HUES64 (cell line): ENCODE results near the gene TMEM132E.
A peak's percentile ranks its signal among the peaks of the same experiment; 100 is the strongest.

Experiments used
- H3K27ac ChIP-seq: 2 replicates; pipeline ENCODE4 v1.7.0; 2013; ENCODE audit warnings: low read depth, low read length, inconsistent platforms
- H3K27me3 ChIP-seq: 2 replicates; pipeline ENCODE4 v1.6.1; 2013; ENCODE audit warnings: mild to moderate bottlenecking, low read length; ENCODE audit not compliant: insufficient read depth
- H3K36me3 ChIP-seq: 2 replicates; pipeline ENCODE4 v1.6.1; 2013; ENCODE audit warnings: mild to moderate bottlenecking, low read length; ENCODE audit not compliant: insufficient read depth
- H3K4me1 ChIP-seq: 2 replicates; pipeline ENCODE4 v1.6.1; 2013; ENCODE audit warnings: mild to moderate bottlenecking, low read length, moderate library complexity; ENCODE audit not compliant: insufficient read depth
- H3K4me3 ChIP-seq: 2 replicates; pipeline ENCODE4 v1.5.1; 2013; ENCODE audit warnings: mild to moderate bottlenecking, low read length, moderate library complexity
- H3K9ac ChIP-seq: 2 replicates; pipeline ENCODE4 v1.6.1; 2013; ENCODE audit warnings: mild to moderate bottlenecking, low read depth, low read length
- H3K9me3 ChIP-seq: 2 replicates; pipeline ENCODE4 v1.6.1; 2013; ENCODE audit warnings: low read depth, low read length; ENCODE audit not compliant: insufficient read depth
- whole genome bisulfite sequencing: fragments of 150-250, 120-280 bp; methylation state at CpG from one replicate; pipeline ENCODE4 v1.1.7; 2013; ENCODE audit warnings: missing lambda C conversion rate; 5-methylcytosine and 5-hydroxymethylcytosine counted together

The TMEM132E gene

GRCh38 chr17:34569591-34569990 lies 9.8 kb upstream of the TMEM132E start:
- Histone ChIP-seq H3K4me3 (no peak overlapping the region), H3K9ac (no peak overlapping the region), H3K27me3 (peaks cover 71% of the 10 kb centered on the region), H3K27ac (no peak overlapping the region), H3K4me1 (peaks cover 4% of the 10 kb centered on the region; the same call in 1 of the 2 replicates), H3K9me3 (no peaks in the 10 kb centered on the region), H3K36me3 (no peaks in the 10 kb centered on the region)
- 90% methylated on average over 2 of the region's 2 CpGs for WGBS

- H3K36me3 ChIP-seq = no peaks in the 10 kb centered on the region
- H3K27me3 ChIP-seq = peaks cover 71% of the 10 kb centered on the region
- no peak overlapping the region for H3K27ac ChIP-seq
- no peak overlapping the region for H3K4me3 ChIP-seq
- WGBS = 79% methylated on average over 2 of the region's 2 CpGs
- H3K9ac ChIP-seq = no peak overlapping the region
- no peaks in the 10 kb centered on the region; the same call in 1 of the 2 replicates for H3K9me3 ChIP-seq
- peaks cover 4% of the 10 kb centered on the region; the same call in 1 of the 2 replicates for H3K4me1 ChIP-seq
Measured at GRCh38 chr17:34570506-34570905, 8.9 kb upstream of the TMEM132E start.

GRCh38 chr17:34571428-34572130 lies 7.8 kb upstream of the TMEM132E start:
- no peak overlapping the region for H3K9ac ChIP-seq
- no peak overlapping the region for H3K4me3 ChIP-seq
- H3K27ac ChIP-seq = no peak overlapping the region
- 83% methylated on average over 12 of the region's 12 CpGs for WGBS
- H3K9me3 ChIP-seq = no peaks in the 10 kb centered on the region; the same call in 1 of the 2 replicates
- H3K27me3 ChIP-seq = peaks cover 71% of the 10 kb centered on the region
- no peaks in the 10 kb centered on the region for H3K36me3 ChIP-seq
- H3K4me1 ChIP-seq = peaks cover 4% of the 10 kb centered on the region; the same call in 1 of the 2 replicates

DNA sequence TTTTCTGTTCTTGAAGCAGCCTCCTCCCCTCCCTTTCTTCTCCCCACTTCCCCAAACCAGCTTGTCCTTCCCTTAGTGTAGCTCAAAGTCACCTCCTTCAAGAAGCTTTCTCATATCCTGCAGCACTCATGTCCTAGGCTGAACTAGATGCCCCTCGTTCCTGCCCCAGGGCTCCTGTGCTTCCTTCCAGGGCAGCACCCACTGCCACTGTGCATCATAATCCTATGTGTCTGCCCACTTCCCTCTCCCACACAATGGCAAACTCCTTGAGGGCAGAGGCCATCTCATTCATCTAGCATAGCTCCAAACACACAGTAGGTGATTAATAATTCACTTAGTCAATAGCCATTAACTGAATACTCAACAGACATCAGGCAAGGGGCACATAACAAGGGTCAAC lies 6.9 kb upstream of the TMEM132E start:
- H3K9me3 ChIP-seq = no peaks in the 10 kb centered on the region; the same call in 1 of the 2 replicates
- H3K27ac ChIP-seq = no peak overlapping the region
- WGBS = 85% methylated on average over 1 of the region's 1 CpG
- no peaks in the 10 kb centered on the region for H3K36me3 ChIP-seq
- peaks cover 7% of the 10 kb centered on the region for H3K4me1 ChIP-seq
- H3K27me3 ChIP-seq = peaks cover 80% of the 10 kb centered on the region
- H3K9ac ChIP-seq = no peak overlapping the region
- no peak overlapping the region for H3K4me3 ChIP-seq

GRCh38 chr17:34575182-34575581 lies 4.2 kb upstream of the TMEM132E start:
- peaks cover 96% of the 10 kb centered on the region for H3K27me3 ChIP-seq
- H3K36me3 ChIP-seq = no peaks in the 10 kb centered on the region
- H3K9ac ChIP-seq = no peak overlapping the region
- no peak overlapping the region for H3K4me3 ChIP-seq
- H3K27ac ChIP-seq = no peak overlapping the region
- H3K4me1 ChIP-seq = peaks cover 22% of the 10 kb centered on the region
- no peaks in the 10 kb centered on the region; the same call in 1 of the 2 replicates for H3K9me3 ChIP-seq
- WGBS = 91% methylated on average over 5 of the region's 5 CpGs

DNA sequence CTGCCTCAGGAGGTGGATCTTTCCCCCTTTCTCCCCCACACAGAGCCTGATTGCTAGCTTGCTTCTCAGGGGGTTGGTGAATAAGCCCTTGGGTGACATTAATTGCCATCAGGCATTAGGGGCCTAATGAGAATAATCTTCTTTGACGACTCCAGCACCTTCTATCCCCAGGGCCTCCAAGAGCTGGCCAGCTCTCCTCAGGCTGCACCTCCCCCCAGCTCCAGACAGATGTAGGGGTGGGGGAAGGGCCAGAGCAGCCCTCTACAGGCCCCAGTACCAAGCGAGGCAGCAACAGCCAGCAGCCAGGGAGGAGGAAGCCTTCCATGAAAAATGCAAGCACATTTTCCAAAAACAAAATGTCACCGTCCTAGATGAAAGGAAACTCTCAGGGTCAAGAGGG lies 1.4 kb upstream of the TMEM132E start:
- no peak overlapping the region for H3K27ac ChIP-seq
- WGBS = 0% methylated on average over 3 of the region's 3 CpGs
- no peak overlapping the region for H3K9ac ChIP-seq
- peaks cover 22% of the 10 kb centered on the region for H3K4me1 ChIP-seq
- H3K27me3 ChIP-seq = peaks cover 100% of the 10 kb centered on the region
- H3K9me3 ChIP-seq = no peaks in the 10 kb centered on the region; the same call in 1 of the 2 replicates
- H3K36me3 ChIP-seq = no peaks in the 10 kb centered on the region
- peak overlapping the region; percentile 54; the same call in 1 of the 2 replicates for H3K4me3 ChIP-seq

DNA sequence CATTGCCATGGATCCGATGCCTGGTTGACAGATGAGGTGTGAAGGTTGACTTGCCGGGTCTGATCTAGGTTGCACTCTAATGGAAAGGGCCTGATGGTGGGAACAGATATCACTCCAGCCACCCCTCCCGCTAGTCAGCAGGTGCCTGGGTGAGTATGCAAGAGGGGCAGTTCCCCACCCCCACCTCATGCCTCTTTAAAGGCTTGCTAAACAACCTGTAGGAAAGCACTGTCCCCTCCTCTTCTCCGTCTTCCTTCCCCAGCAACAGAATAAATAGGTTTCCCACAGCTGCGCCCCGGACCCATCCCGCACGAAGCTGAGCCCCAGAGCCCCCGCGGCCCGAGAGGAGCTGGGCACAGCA lies 746 bp upstream of the TMEM132E start:
- Histone ChIP-seq H3K27me3 (peaks cover 100% of the 10 kb centered on the region), H3K4me3 (peak overlapping the region; percentile 54), H3K9ac (no peak overlapping the region), H3K27ac (no peak overlapping the region), H3K36me3 (no peaks in the 10 kb centered on the region), H3K4me1 (peaks cover 22% of the 10 kb centered on the region), H3K9me3 (no peaks in the 10 kb centered on the region; the same call in 1 of the 2 replicates)
- WGBS = 6% methylated on average over 11 of the region's 11 CpGs

- peaks cover 22% of the 10 kb centered on the region for H3K4me1 ChIP-seq
- H3K27ac ChIP-seq = no peak overlapping the region
- H3K27me3 ChIP-seq = peaks cover 100% of the 10 kb centered on the region
- 2% methylated on average over 52 of the region's 52 CpGs for WGBS
- H3K9me3 ChIP-seq = no peaks in the 10 kb centered on the region; the same call in 1 of the 2 replicates
- no peak overlapping the region for H3K9ac ChIP-seq
- no peaks in the 10 kb centered on the region for H3K36me3 ChIP-seq
- peak overlapping the region; percentile 54 for H3K4me3 ChIP-seq
Measured at GRCh38 chr17:34579979-34580684, 750 bp downstream of the TMEM132E start.

DNA sequence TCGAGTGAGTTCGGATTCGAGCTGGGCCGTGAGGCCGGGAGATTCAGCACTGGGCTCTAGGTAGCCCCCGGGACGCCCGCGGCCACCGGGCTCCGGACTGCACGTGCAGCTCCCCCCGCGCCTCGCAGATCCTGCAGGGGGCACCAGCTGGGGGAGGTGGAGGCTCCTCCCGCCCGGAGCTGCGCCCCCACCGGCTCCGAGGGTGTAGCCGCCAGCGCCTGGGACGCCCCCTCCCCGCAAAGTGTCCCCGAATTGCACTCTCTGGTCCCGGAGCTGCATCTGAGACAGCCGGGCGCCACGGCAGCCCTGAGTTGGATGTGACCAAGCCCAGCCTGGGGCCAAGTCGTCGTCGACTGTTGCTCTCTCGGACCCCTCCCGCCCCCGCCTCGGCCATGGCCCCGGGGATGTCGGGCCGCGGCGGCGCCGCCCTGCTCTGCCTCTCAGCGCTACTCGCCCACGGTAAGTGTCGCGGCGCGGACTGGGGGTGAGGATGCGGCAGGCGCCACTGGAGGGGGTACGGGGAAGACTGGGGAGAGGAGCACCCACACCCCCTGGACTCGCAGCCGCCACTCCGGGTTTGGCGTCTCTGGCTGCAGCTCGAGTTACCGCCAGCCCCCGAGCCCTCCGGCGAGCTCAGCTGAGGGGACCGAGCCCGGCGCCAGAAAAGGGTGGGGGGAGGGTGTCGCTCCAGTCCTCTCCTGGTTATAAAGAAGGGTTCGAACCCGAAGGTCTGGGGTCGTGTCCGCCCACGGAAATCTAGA lies 1.5 kb downstream of the TMEM132E start:
- Histone ChIP-seq H3K4me1 (peaks cover 22% of the 10 kb centered on the region), H3K4me3 (peak overlapping the region; percentile 54), H3K36me3 (no peaks in the 10 kb centered on the region), H3K27me3 (peaks cover 100% of the 10 kb centered on the region), H3K9ac (no peak overlapping the region), H3K27ac (no peak overlapping the region), H3K9me3 (no peaks in the 10 kb centered on the region)
- WGBS = 1% methylated on average over 71 of the region's 71 CpGs

GRCh38 chr17:34581446-34582184 lies 2.2 kb downstream of the TMEM132E start:
- no peak overlapping the region for H3K9ac ChIP-seq
- no peaks in the 10 kb centered on the region for H3K36me3 ChIP-seq
- H3K9me3 ChIP-seq = no peaks in the 10 kb centered on the region
- H3K4me3 ChIP-seq = peak overlapping the region; percentile 54
- no peak overlapping the region for H3K27ac ChIP-seq
- 1% methylated on average over 78 of the region's 78 CpGs for WGBS
- H3K4me1 ChIP-seq = peaks cover 22% of the 10 kb centered on the region
- H3K27me3 ChIP-seq = peaks cover 100% of the 10 kb centered on the region
